GM21737 (cell line): ENCODE results near the gene KLHDC3.
"Not testable (repeated sequence)": the region's sequence is repeated elsewhere in the genome, so short reads cannot be mapped to it uniquely, and the experiment has no call there.

Experiments used
- ATAC-seq: cut with Tn5 transposase; IDR thresholded peaks from one replicate; pipeline ENCODE4 v1.9.1; 2021; ENCODE audit warnings: mild to moderate bottlenecking, moderate library complexity; ENCODE audit not compliant: unreplicated experiment

KLHDC3 gene

DNA sequence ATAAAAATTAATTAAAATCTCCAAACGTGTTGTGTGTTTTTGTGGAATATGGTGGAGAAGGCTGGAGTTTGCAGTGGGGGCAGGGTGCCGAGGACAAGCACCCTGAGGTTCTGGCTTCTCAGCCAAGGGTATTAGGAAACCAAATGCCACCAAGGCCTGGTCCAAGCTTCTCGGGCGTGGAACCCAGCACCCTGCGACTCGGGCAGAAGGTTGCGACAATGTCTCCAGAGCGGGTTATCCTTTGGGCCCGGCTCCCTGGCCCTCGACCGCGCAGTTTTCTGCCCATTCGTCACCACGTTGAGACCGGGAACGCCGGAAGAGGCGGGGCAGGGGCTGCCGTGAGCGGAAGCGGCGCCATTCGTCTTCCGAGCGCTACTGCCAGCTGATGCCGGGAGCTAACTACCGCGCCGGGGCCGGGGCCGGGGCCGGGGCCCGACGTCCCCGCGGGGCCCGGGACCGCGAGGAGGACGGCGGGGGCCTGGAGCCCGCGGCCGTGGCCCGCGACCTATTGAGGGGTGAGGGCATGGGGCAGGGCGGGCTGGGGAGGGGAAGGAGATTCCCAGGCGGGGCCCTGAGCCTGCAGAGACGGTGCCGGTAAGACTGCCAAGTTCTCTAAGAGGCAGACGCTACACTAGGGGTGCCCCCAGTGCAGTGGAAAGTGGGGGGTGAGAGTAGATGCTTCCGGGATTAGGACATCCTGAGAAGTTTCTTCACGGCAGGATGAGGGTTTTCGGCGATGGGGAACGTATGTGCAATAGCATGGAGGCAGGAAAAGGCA is 7.4 kb downstream of the KLHDC3 start, which contains the start of gene RRP36:
TSS of gene RRP36 (plus strand) at position 354 of the 778 bp plus-strand sequence. CDS start at position 386, 32 bp downstream.
- ATAC-seq: peak; percentile 43

DNA sequence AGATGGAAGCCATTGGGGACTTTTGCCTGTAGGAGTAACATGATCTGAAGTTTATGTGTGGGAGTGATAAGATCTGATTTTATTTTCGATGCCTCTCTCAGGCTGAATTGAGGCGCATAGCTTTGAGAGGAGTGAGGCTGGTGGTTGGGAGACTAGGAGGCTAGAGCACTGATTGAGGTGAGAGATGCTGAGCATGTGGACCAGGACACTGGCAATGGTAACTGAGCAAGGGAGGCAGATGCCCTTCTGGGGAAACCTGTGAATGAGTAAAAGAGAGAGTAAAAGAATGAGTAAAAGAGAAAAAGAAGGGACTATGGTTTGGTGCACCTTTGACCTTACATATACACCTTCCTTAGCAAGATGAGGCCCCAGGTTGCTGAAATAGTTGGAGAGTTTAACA is 10.4 kb downstream of the KLHDC3 start:
- ATAC-seq: no peak

DNA sequence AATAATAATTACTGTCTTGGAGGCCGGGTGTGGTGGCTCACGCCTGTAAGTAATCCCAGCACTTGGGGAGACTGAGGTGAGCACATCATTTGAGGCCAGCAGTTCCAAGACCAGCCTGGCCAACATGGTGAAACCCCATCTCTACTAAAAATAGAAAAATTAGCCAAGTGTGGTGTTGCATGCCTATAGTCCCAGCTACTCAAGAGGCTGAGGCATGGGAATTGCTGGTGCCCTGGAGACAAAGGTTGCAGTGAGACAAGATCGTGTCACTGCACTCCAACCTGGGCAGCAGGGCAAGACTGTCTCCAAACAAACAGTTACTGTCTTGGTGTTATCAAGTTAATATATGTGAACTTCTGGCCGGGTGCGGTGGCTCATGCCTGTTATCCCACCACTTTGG is 12.3 kb downstream of the KLHDC3 start:
- ATAC-seq: no peak

DNA sequence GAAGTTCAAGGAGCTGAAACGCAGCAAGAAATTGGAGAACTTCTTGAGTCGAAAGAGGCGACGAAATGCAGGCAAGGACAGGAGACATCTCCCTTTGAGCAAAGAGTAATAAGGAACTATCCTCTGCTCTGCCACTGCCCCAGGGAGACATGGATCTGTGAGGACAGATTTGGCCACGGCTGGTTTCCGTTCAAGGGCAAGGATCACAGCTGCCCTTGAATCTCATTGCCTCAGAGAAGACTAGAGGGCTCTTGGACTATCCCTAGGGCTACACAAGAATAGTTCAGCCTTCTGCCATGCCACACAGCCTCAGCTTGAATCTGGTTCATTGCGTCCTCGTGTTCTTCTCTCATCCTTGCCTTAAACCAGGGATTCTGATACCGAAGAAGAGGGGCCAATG is 15.1 kb downstream of the KLHDC3 start:
- no peak for ATAC-seq

DNA sequence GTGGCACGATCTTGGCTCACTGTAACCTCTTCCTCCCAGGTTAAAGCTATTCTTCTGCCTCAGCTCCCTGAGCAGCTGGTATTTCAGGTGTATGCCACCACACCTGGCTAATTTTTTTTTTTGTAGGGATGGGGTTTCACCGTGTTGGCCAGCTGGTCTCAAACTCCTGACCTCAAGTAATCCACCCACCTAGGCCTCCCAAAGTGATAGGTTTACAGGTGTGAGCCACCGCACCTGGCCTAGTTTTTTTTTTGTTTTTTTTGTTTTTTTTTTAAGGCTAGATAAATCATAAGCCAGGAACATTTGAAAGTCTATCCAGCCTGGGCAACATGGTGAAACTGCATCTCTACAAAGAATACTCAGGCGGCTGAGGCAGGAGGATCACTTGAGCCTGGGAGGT is 18.3 kb downstream of the KLHDC3 start:
- ATAC-seq: no peak

DNA sequence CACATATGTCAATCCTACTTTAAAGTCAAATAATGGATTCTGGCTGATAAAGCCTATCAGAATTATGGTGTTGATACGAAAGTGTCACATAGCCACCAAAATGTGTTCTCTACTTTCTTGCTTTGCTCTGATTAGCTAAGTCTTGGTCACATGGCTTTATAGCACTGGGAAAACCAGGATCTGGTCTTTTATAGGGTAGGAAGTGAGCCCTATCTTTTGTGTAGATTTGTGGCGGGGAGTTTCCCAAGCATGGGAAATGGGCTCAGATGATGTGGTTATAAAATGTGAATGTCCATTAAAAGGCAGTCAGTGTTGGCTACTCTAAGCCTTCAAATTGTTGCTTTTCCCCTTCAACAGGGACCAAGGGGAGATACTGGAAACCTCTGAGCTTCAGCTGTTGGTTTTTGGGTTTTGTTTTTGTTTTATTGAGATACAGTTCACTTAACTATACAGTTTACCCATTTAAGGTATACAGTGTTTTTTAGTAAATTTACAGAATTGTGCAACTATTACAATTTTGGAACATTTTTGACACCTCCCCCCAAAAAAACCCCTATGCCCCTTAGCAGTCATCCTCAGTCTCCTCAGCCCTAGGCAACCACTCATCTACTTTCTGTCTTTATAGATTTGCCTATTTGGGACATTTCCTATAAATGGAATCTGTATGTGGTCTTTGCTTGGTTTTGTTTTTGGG is 19.6 kb downstream of the KLHDC3 start:
- no peak for ATAC-seq

DNA sequence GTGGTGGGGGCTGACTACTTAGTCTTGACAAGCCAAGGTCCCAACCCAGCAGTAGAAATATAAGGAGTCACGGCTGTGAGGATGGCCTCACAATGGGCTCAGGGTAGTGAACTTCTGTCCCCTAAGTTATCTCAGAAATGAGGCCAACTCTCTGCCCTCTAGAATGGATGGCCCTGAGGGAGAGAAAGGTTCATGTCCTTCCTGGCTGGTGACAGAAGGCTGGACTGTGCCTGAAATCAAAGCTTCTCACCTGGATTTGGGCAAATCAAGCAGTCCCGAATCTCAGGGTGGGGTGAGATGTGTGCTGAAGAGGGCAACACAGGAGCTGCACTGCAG is 20.1 kb downstream of the KLHDC3 start:
- no peak for ATAC-seq

DNA sequence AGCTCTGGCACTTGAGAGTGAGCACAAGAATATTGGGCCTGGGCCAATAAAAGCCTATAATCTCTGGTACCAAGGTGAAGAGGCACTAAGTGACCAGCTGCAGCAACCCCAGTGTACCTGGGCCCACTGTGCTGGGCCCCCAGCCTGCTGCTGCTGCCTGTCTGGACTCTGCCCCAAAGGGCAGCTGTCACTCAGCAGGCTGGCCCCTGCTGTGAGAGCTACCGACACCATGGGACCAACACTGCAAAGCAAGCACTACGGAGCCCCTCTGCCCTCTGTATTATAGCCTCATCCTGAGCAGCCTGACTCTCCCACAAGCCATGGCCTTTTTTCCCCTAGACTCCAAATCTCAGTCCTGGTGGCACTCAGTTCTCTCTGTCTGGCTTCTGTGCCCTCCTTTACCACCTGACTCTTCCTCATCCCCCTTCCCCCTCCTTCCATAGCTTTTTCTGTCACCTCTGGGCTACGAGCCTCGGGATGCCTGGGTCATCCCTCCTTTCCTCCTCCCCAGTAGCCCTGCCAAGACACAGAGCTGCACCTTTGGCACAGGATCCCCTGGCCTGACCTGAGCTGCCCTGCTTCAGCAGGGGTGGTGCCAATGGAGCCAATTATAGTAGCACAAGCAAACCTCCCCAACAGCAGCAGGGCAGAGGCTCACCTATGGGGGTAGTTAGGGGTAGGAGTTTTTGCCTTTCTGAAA is 21.6 kb downstream of the KLHDC3 start:
- no peak for ATAC-seq

DNA sequence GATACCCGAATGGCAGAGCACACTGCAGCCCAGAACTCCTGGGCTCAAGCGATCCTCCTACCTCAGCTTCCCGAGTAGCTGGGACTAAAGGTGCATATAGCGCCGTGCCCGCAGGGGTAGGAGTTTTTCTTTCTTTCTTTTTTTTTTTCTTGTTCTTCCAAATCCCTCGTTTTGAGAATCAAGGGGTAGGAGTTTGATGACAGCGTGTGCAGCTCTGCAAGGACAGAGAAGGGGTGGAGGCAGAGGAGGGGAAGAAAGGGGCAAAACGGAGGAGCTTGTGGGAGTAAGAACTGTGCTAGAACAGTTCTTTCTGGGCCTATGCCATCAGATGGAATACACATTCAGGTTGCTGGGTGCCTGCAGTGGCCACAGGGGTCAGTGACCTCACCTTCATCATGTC is 22.7 kb downstream of the KLHDC3 start:
- no peak for ATAC-seq

DNA sequence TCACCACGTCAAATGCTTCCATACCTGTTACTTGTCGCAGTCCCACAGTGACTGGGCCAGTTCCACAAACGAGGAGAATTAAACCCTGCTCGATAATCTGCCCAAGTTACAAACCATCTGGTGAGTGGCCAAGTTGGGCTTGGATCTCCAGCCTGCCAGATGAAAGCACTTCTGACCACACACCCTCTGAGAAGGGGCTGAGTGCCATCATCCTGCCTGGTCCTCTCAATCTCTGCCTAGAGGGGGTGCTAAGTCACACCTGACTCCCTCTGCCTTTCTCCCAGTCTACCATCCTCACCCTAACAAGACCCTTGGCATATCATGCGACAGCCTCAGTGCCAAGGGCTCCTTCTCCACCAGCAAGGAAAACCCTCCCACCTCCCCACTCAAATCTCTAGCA is 23.1 kb downstream of the KLHDC3 start:
- ATAC-seq: no peak

DNA sequence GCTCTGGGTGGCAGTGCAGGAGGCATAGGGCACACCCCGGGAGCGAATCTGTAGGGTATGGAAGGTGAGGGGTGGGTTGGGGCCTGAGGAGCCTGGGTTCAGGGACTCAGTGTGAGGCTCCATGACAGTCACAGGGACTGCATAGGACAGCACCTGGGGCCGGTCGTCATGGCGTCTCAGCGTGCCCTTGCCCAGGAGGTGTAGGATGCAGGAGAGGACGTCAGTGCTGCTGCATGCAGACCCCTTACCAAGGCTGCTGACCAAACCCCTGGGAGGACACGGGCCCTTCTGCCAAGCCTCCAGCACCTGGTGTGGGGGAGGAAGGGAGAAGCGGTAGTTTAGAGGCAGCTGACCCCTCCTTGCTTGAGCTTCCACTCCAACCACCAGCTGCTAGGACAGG is 23.7 kb downstream of the KLHDC3 start:
- ATAC-seq: no peak

DNA sequence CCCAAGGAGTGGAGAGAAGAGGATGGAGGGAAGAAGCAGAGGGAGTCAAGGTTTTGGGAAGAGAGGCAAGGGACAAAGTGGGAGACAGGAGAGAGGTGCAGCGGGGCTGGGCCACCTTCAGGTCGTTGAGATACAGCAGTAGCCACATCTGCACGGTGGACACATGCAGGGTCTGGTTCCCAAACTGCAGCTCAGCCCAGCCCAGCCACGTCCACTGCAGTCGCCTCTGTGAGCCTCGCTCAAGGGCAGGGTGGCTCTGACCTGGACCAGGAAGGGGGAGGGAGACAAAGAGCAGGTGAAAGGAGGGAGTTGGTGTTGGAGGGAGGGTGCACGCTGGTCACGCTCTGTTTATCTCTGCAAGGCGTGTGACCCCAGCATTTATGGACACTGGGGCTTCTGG is 24.7 kb downstream of the KLHDC3 start:
- no peak for ATAC-seq

DNA sequence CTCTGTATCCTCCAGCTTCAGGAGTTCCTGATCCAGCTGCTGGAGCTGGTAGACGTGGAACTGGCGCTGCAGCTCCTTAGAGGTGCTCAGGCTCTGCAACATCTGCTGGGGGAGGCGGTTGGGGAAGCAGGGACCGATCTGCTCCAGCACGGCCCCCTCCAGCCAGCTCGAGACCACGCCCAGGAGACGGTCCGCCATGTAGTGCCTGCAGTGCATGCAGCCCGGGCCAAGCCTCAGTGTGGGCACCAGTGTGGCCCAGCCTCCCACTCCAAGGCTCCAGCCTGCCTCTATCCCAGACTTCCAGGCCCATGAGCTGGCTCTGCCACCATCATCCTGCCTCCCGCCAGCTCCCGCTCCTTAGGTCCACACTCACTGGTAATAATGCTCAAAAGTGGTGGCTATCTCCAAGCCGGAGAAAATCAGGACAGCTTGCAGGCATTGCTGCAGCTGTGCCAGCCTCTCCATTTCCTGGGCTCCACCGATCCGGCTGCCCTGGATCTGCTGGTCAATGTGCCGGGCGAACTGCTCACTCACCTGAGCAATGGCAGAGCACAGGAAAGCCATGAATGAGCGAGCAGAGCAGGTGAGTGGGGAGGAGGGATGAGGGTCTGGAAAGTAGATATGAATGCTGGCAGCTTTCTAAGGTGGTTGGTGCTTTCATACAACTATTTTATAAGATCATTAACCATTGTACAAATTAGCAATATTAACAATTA is 26.7 kb downstream of the KLHDC3 start:
- ATAC-seq: no peak

DNA sequence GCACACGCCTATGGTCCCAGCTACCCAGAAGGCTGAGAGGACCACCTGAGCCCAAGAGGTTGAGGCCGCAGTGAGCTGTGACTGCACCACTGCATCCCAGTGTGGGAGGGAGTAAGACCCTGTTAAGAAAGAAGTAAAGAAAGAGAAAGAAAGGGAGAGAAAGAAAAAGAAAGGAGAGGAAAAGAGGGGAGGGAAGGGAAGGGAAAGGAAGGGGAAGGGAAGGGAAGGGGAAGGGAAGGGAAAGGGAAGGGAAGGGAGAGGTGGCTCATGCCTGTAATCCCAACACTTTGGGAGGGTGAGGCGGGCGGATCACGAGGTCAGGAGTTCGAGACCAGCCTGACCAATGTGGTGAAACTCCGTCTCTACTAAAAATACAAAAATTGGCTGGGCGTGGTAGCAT is 27.4 kb downstream of the KLHDC3 start:
- not testable (repeated sequence) for ATAC-seq

DNA sequence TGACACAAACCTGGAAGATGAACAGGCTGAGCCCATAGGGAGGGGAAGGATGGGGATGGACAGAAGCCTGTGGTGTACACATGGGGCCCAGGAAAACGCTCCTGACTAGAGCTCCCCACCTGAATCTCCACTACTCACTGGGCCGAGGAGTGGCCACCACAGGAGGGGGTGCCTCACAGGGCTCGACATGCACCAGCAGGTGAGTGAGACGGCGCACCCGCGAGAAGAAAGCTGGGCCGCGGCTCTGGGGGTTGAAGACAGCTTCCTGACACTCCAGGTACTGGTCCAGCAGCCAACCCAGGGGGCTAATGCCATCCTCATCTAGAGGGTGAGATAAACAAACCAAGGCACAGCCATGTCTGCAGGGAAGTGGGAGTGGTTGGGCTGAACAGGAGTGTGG is 29.3 kb downstream of the KLHDC3 start:
- no peak for ATAC-seq

DNA sequence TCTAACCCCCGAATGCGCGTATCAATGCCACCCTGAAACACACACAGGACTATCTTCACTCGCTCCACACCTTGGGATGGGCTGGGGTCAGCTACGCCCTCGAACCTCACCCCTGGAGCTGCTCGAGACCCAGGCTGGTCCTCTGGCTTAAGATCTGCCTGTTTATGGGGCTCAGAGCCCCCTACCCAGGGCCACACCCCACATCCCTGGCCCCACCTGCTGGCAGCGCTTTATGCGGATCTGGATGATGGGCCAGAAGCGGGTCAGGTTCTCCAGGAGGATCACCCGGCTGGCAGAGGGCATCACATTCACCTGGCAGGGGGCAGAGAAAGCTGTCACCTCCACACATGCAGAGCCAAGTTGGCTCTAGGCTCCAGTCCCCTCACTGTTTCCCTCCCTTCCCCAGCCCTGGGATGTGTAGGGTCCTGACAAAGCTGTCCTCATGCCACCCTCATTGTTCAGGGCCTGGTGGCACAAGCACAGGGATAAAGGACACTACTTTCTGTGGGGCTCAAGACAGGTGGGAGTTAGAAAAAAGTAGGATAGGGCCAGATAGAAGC is 31.4 kb downstream of the KLHDC3 start:
- ATAC-seq: no peak

DNA sequence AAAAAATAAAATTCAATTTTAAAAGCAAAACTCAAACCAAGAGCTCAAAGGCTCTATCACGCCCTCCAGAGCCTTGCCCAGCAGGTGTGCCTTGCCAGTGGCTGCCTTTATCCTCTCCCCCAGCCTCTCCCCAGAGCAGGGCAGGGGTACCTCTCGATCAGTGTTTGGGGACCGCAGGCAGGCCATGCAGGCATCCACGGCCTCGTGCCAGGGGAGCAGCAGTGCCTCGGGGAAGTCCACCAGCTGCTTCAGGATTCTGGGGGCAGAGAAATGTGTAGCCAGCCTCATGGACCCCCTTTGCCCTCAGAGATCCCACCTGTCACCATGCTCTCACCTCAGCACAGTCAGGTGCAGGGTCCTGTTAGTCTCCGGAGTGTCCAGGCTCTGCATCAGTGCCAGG is 33.9 kb downstream of the KLHDC3 start:
- ATAC-seq: no peak

DNA sequence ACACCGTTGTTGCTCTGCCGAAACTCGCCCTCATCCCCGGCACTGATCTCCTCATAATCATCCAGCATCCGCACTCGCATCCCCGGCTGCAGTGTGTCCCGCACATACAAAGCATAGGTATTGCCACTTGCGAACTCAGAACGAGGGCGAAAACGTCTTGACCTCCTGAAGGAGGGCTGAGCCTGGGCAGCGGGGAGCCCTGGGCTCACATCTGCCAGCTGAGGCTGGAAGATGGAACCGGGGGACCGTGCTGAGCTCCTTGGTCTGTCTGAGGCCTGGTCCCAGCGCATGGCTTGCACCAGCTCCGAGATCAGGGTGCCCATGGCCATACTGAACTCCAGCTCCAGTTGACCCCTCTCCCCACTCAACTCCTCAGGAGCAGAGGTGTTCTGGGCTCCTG is 36.9 kb downstream of the KLHDC3 start:
- no peak for ATAC-seq

DNA sequence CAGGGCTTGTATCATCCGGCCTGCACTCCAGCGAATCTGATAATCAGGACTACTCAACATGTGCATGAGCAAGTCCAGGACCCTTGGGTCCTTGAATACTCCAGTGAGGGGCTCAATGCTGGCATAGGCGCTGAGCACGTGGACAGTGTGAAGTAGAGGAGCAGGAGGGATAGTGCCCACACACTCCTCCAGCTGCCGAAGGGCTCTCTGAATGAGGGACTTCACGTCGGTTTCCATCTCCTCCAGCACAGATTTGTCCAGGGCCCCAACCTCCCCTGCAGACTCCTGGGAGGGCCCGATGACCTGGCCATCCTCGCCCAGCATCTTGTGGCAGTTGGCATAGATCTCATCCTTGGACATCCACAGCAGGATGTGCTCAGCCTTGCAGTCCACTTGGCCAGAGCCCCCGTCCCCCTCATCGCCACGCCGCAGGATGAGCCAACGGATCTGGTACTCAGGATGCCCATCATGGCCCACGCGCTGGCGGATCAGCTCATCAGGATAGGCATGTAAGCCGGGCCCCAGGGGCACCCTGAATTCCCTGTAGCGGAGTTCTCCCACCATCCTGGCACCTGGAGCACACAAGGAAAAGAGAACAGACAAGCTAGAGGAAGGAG is 38.3 kb downstream of the KLHDC3 start:
- ATAC-seq: no peak

DNA sequence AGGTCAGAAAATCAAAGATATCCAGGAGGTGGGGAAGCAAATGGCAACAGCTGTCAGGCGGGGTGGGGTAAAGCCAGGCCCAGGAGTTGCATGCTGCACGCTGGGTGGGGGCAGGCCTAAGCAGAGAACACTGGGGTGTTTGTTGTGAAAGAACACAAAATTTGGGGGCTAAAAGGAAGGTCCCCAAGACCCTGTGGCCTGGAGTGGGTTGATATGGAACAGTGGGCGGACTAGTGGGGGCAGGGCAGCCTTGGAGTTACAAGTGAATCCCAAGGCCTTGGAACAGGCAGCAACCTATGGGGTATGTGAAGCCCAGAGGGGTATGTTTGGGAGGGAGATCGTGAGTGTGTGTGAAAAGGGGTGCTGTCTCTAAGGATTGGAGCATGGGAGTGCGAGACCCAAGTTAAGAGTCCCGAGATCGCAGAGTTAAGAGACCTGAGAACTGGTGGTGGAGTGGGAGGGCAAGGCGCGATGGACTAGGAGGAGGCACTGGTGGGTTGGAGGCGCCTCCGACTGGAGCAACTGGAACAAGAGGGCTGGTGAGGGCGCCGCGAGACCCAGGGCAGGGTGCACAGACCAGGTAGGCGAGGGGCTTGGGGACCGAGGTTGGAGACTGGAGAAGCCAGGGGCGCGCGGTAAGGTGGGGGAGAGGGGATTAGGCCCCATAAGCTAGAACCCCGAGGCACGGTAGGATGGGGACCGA is 38.9 kb downstream of the KLHDC3 start:
- peak; percentile 12 for ATAC-seq
